Effector memory CD4-positive, alpha-beta T cell (primary cell): ENCODE data around the gene SLC44A1.

ENCODE experiments used
- DNase-seq, 3 donors: peaks; one replicate each; pipeline ENCODE4 v3.0.0-alpha.2; 2020
- H3K27ac ChIP-seq: 2 replicates; pipeline ENCODE4 v1.7.0; 2013; ENCODE audit warnings: mild to moderate bottlenecking, low read length, moderate library complexity; ENCODE audit not compliant: insufficient read depth, poor library complexity, severe bottlenecking
- H3K27me3 ChIP-seq: replicated peaks from 2 replicates; pipeline ENCODE4 v1.7.0; 2013; ENCODE audit warnings: mild to moderate bottlenecking, low read length; ENCODE audit not compliant: insufficient read depth, control insufficient read depth, poor library complexity, severe bottlenecking
- H3K36me3 ChIP-seq: 2 replicates; pipeline ENCODE4 v1.7.0; 2013; ENCODE audit warnings: mild to moderate bottlenecking, low read length, moderate library complexity; ENCODE audit not compliant: control insufficient read depth, insufficient read depth
- H3K4me1 ChIP-seq: 2 replicates; pipeline ENCODE4 v1.7.0; 2013; ENCODE audit warnings: low read length, mild to moderate bottlenecking; ENCODE audit not compliant: control insufficient read depth, insufficient read depth, poor library complexity, severe bottlenecking
- H3K4me3 ChIP-seq: 2 replicates; pipeline ENCODE4 v1.7.0; 2013; ENCODE audit warnings: low read length, low read depth, mild to moderate bottlenecking; ENCODE audit not compliant: insufficient read depth, poor library complexity, severe bottlenecking
- H3K9me3 ChIP-seq: 2 replicates; pipeline ENCODE4 v1.7.0; 2013; ENCODE audit warnings: mild to moderate bottlenecking, low read length, moderate library complexity; ENCODE audit not compliant: control insufficient read depth

The SLC44A1 gene

GRCh38 chr9:105441616-105442160 is 197.2 kb downstream of the SLC44A1 start:
- Histone ChIP-seq H3K4me1 (no peaks in the 10 kb centered on the region), H3K27me3 (no peaks in the 10 kb centered on the region), H3K27ac (no peak overlapping the region), H3K36me3 (no peaks in the 10 kb centered on the region), H3K4me3 (no peak overlapping the region), H3K9me3 (no peaks in the 10 kb centered on the region)
- DNase-seq: no peak

- Histone ChIP-seq H3K9me3 (no peaks in the 10 kb centered on the region), H3K36me3 (no peaks in the 10 kb centered on the region), H3K4me3 (no peak overlapping the region), H3K27ac (no peak overlapping the region), H3K27me3 (no peaks in the 10 kb centered on the region), H3K4me1 (peaks cover 5% of the 10 kb centered on the region)
- DNase-seq: no peak
Measured at GRCh38 chr9:105443121-105443520, 198.7 kb downstream of the SLC44A1 start.

GRCh38 chr9:105444130-105444529 is 199.7 kb downstream of the SLC44A1 start:
- no peaks in the 10 kb centered on the region for H3K27me3 ChIP-seq
- DNase-seq: no peak
- no peak overlapping the region for H3K4me3 ChIP-seq
- H3K9me3 ChIP-seq: no peaks in the 10 kb centered on the region
- no peak overlapping the region for H3K27ac ChIP-seq
- H3K4me1 ChIP-seq: peaks cover 10% of the 10 kb centered on the region
- H3K36me3 ChIP-seq: no peaks in the 10 kb centered on the region

GRCh38 chr9:105445203-105445881 is 200.9 kb downstream of the SLC44A1 start:
- Histone ChIP-seq H3K4me1 (peaks cover 10% of the 10 kb centered on the region), H3K27ac (no peak overlapping the region), H3K27me3 (no peaks in the 10 kb centered on the region), H3K36me3 (no peaks in the 10 kb centered on the region), H3K9me3 (no peaks in the 10 kb centered on the region), H3K4me3 (no peak overlapping the region)
- no peak for DNase-seq

GRCh38 chr9:105447386-105447813 is 202.9 kb downstream of the SLC44A1 start:
- Histone ChIP-seq H3K27ac (no peak overlapping the region), H3K36me3 (no peaks in the 10 kb centered on the region), H3K4me1 (peaks cover 10% of the 10 kb centered on the region), H3K9me3 (no peaks in the 10 kb centered on the region), H3K4me3 (peak overlapping the region; percentile 78), H3K27me3 (no peaks in the 10 kb centered on the region)
- no peak for DNase-seq

- H3K27ac ChIP-seq: no peak within 1 kb of the TSS
- H3K4me1 ChIP-seq: peaks cover 10% of the 10 kb centered on the region
- peak within 1 kb of the TSS; percentile 78 for H3K4me3 ChIP-seq
Measured at GRCh38 chr9:105447814-105448812, 203.7 kb downstream of the SLC44A1 start, which contains the start of gene FSD1L. Gene FSD1L, plus strand, starts transcription at chr9:105448034. Its CDS starts 187 bp downstream, at chr9:105448221.

GRCh38 chr9:105449081-105449480 is 204.6 kb downstream of the SLC44A1 start:
- Histone ChIP-seq H3K36me3 (no peaks in the 10 kb centered on the region), H3K4me1 (peaks cover 10% of the 10 kb centered on the region), H3K9me3 (no peaks in the 10 kb centered on the region), H3K27me3 (no peaks in the 10 kb centered on the region), H3K27ac (no peak overlapping the region), H3K4me3 (no peak overlapping the region)
- DNase-seq: no peak

More at GRCh38 chr9:105447814-105448812, 203.7 kb downstream of the SLC44A1 start, which contains the start of gene FSD1L:
- peak; percentile 54 to 72 (median 60) for DNase-seq
- no peaks in the 10 kb centered on the region for H3K36me3 ChIP-seq
- H3K9me3 ChIP-seq: no peaks in the 10 kb centered on the region
- H3K27me3 ChIP-seq: no peaks in the 10 kb centered on the region

GRCh38 chr9:105452185-105452584 is 207.7 kb downstream of the SLC44A1 start:
- no peaks in the 10 kb centered on the region for H3K27me3 ChIP-seq

GRCh38 chr9:105455836-105456475 is 211.5 kb downstream of the SLC44A1 start:
- H3K27ac ChIP-seq: no peak overlapping the region
- no peaks in the 10 kb centered on the region for H3K4me1 ChIP-seq
- H3K4me3 ChIP-seq: no peak overlapping the region
- H3K9me3 ChIP-seq: no peaks in the 10 kb centered on the region
- no peaks in the 10 kb centered on the region for H3K36me3 ChIP-seq
- no peak for DNase-seq
- H3K27me3 ChIP-seq: no peaks in the 10 kb centered on the region

More at GRCh38 chr9:105452185-105452584, 207.7 kb downstream of the SLC44A1 start:
- Histone ChIP-seq H3K27ac (no peak overlapping the region), H3K36me3 (no peaks in the 10 kb centered on the region), H3K4me1 (peaks cover 9% of the 10 kb centered on the region), H3K9me3 (no peaks in the 10 kb centered on the region), H3K4me3 (no peak overlapping the region)
- DNase-seq: no peak
